Glomerular endothelial cell (primary cell): ENCODE measurements around the gene FHDC1. TPM values are rescaled to one million over a fixed set of nuclear protein-coding genes. Genes with fewer than 3 reads are reported as not detected.

Experiments used
- DNase-seq: peaks from one replicate; pipeline ENCODE4 v3.0.0-alpha.2; 2011; ENCODE audit warnings: low read depth, low spot score; ENCODE audit errors: extremely low read depth
- total RNA-seq: library from RNA; depleted of rRNA; stranded (reverse); fragments of >200 nt; gene quantifications from 2 replicates; pipeline ENCODE4 v1.2.3, GENCODE V29; 2015

The FHDC1 gene
- total RNA-seq, 1 donor from 2014 or later = 0.88 TPM

GRCh38 chr4:152936446-152937335, 568 bp downstream of the FHDC1 start:
- no peak for DNase-seq

- DNase-seq = no peak
Measured at GRCh38 chr4:152937336-152938236, 1.5 kb downstream of the FHDC1 start.

GRCh38 chr4:152938237-152938947, 2.3 kb downstream of the FHDC1 start:
- DNase-seq = no peak

GRCh38 chr4:152939621-152940020, 3.5 kb downstream of the FHDC1 start:
- DNase-seq = no peak

GRCh38 chr4:152940461-152940860, 4.3 kb downstream of the FHDC1 start:
- no peak for DNase-seq

- DNase-seq = no peak
Measured at GRCh38 chr4:152941411-152941810, 5.3 kb downstream of the FHDC1 start.

- no peak for DNase-seq
Measured at GRCh38 chr4:152942346-152942745, 6.2 kb downstream of the FHDC1 start.

- no peak for DNase-seq
Measured at GRCh38 chr4:152943672-152944071, 7.5 kb downstream of the FHDC1 start.

- DNase-seq = no peak
Measured at GRCh38 chr4:152944666-152945320, 8.7 kb downstream of the FHDC1 start.

GRCh38 chr4:152945639-152946038, 9.5 kb downstream of the FHDC1 start:
- DNase-seq = no peak

GRCh38 chr4:152946446-152946845, 10.3 kb downstream of the FHDC1 start:
- DNase-seq = no peak

GRCh38 chr4:152947311-152947710, 11.2 kb downstream of the FHDC1 start:
- DNase-seq = no peak

GRCh38 chr4:152949930-152950329, 13.8 kb downstream of the FHDC1 start:
- DNase-seq = no peak

- DNase-seq = no peak
Measured at GRCh38 chr4:152950402-152951274, 14.5 kb downstream of the FHDC1 start.

GRCh38 chr4:152951348-152951747, 15.2 kb downstream of the FHDC1 start:
- DNase-seq = no peak

- no peak for DNase-seq
Measured at GRCh38 chr4:152953514-152953913, 17.4 kb downstream of the FHDC1 start.

GRCh38 chr4:152954741-152955140, 18.6 kb downstream of the FHDC1 start:
- DNase-seq = no peak

GRCh38 chr4:152956147-152956546, 20.0 kb downstream of the FHDC1 start:
- no peak for DNase-seq

- no peak for DNase-seq
Measured at GRCh38 chr4:152956650-152957436, 20.7 kb downstream of the FHDC1 start.
